ENCODE measurements around the gene OR6Y1. TPM values are rescaled to one million over a fixed set of nuclear protein-coding genes. Genes with fewer than 3 reads are reported as not detected.
A peak's percentile ranks its signal among the peaks of the same experiment; 100 is the strongest.

Gene OR6Y1
- total and polyA plus RNA-seq, 4 donors, result 0.50 TPM; not detected in 3

- peaks cover 4% of the 10 kb centered on the region for H3K9me3 ChIP-seq (ENCODE audit: control insufficient read depth, low read length)
- H3K36me3 ChIP-seq (ENCODE audit: control insufficient read depth in 1 of 2, insufficient read depth in 2 of 2, low read length in 1 of 2), result no peaks in the 10 kb centered on the region
- no peak overlapping the region for H3K4me3 ChIP-seq (ENCODE audit: low read length in 2 of 2)
- no peaks in the 10 kb centered on the region for H3K27me3 ChIP-seq (ENCODE audit: control insufficient read depth in 1 of 2, insufficient read depth in 2 of 2, low read length in 1 of 2)
- no peaks in the 10 kb centered on the region for H3K4me1 ChIP-seq (ENCODE audit: control insufficient read depth in 1 of 2, insufficient read depth in 2 of 2, low read length in 2 of 2)
- no peak overlapping the region for H3K27ac ChIP-seq (ENCODE audit: low read depth in 1 of 2, low read length in 2 of 2)
- intact Hi-C loops (cut with DNase I), result loop anchor here in 1 of 2 donors (10.0 kb wide), 1 partner anchor 555 kb away; no protein-coding TSS in a partner anchor
- DNase-seq (no peak), ATAC-seq (ENCODE audit: low FRiP score) (no peak)
- 86 to 87% methylated on average over 1 of the region's 1 CpG for WGBS, 2 donors
These were observed 34.2 kb downstream of the OR6Y1 start for GRCh38 chr1:158520021-158520420.

- intact Hi-C loops (cut with DNase I), result loop anchor here in 1 of 2 donors (10.0 kb wide), 1 partner anchor 332 kb away; the partner anchor contains the start of gene CD1D
- H3K4me1 ChIP-seq (ENCODE audit: control insufficient read depth in 1 of 2, insufficient read depth in 2 of 2, low read length in 2 of 2), result no peaks in the 10 kb centered on the region
- no peaks in the 10 kb centered on the region for H3K27me3 ChIP-seq (ENCODE audit: control insufficient read depth in 1 of 2, insufficient read depth in 2 of 2, low read length in 1 of 2)
- H3K27ac ChIP-seq (ENCODE audit: low read depth in 1 of 2, low read length in 2 of 2), result no peak overlapping the region
- peaks cover 4% of the 10 kb centered on the region for H3K9me3 ChIP-seq (ENCODE audit: control insufficient read depth, low read length)
- no peak overlapping the region for H3K4me3 ChIP-seq (ENCODE audit: low read length in 2 of 2)
- no peaks in the 10 kb centered on the region for H3K36me3 ChIP-seq (ENCODE audit: control insufficient read depth in 1 of 2, insufficient read depth in 2 of 2, low read length in 1 of 2)
- ATAC-seq (ENCODE audit: low FRiP score) (no peak), DNase-seq (no peak)
These were observed 37.2 kb downstream of the OR6Y1 start for GRCh38 chr1:158516966-158517365.

GRCh38 chr1:158509471-158510156 lies 44.6 kb downstream of the OR6Y1 start:
- peak in 1 of 2 donors; percentile 49 for DNase-seq
- Histone ChIP-seq H3K4me3 (ENCODE audit: low read length in 2 of 2) (no peak overlapping the region), H3K27ac (ENCODE audit: low read depth in 1 of 2, low read length in 2 of 2) (no peak overlapping the region), H3K27me3 (ENCODE audit: control insufficient read depth in 1 of 2, insufficient read depth in 2 of 2, low read length in 1 of 2) (no peaks in the 10 kb centered on the region), H3K9me3 (ENCODE audit: control insufficient read depth, low read length) (no peaks in the 10 kb centered on the region), H3K36me3 (ENCODE audit: control insufficient read depth in 1 of 2, insufficient read depth in 2 of 2, low read length in 1 of 2) (no peaks in the 10 kb centered on the region), H3K4me1 (ENCODE audit: control insufficient read depth in 1 of 2, insufficient read depth in 2 of 2, low read length in 2 of 2) (peaks cover 0 to 4% of the 10 kb centered on the region in 2 donors)
- intact Hi-C loops (cut with DNase I), result loop anchor here in 1 of 2 donors (10.0 kb wide), 1 partner anchor 325 kb away; the partner anchor contains the start of gene CD1D
- peak; percentile 77 for ATAC-seq (ENCODE audit: low FRiP score)
- WGBS, 2 donors, result 4% methylated on average over 4 of the region's 4 CpGs

GRCh38 chr1:158507511-158507910 lies 46.7 kb downstream of the OR6Y1 start:
- Histone ChIP-seq H3K27me3 (ENCODE audit: control insufficient read depth in 1 of 2, insufficient read depth in 2 of 2, low read length in 1 of 2) (no peaks in the 10 kb centered on the region), H3K4me3 (ENCODE audit: low read length in 2 of 2) (no peak overlapping the region), H3K27ac (ENCODE audit: low read depth in 1 of 2, low read length in 2 of 2) (no peak overlapping the region), H3K4me1 (ENCODE audit: control insufficient read depth in 1 of 2, insufficient read depth in 2 of 2, low read length in 2 of 2) (peaks cover 0 to 4% of the 10 kb centered on the region in 2 donors), H3K9me3 (ENCODE audit: control insufficient read depth, low read length) (no peaks in the 10 kb centered on the region), H3K36me3 (ENCODE audit: control insufficient read depth in 1 of 2, insufficient read depth in 2 of 2, low read length in 1 of 2) (no peaks in the 10 kb centered on the region)
- 92 to 95% methylated on average over 2 of the region's 2 CpGs for WGBS, 2 donors
- no peak for DNase-seq
- no peak for ATAC-seq (ENCODE audit: low FRiP score)
- intact Hi-C loops (cut with DNase I), result no loop called here

GRCh38 chr1:158506369-158506987 lies 47.7 kb downstream of the OR6Y1 start:
- intact Hi-C loops (cut with DNase I), result no loop called here
- Histone ChIP-seq H3K27ac (ENCODE audit: low read depth in 1 of 2, low read length in 2 of 2) (no peak overlapping the region), H3K4me1 (ENCODE audit: control insufficient read depth in 1 of 2, insufficient read depth in 2 of 2, low read length in 2 of 2) (peaks cover 0 to 4% of the 10 kb centered on the region in 2 donors), H3K36me3 (ENCODE audit: control insufficient read depth in 1 of 2, insufficient read depth in 2 of 2, low read length in 1 of 2) (no peaks in the 10 kb centered on the region), H3K9me3 (ENCODE audit: control insufficient read depth, low read length) (no peaks in the 10 kb centered on the region), H3K4me3 (ENCODE audit: low read length in 2 of 2) (no peak overlapping the region), H3K27me3 (ENCODE audit: control insufficient read depth in 1 of 2, insufficient read depth in 2 of 2, low read length in 1 of 2) (no peaks in the 10 kb centered on the region)
- DNase-seq (no peak), ATAC-seq (ENCODE audit: low FRiP score) (no peak)
- WGBS, 2 donors, result 48 to 73% methylated on average over 1 of the region's 1 CpG

GRCh38 chr1:158496374-158496773 lies 57.8 kb downstream of the OR6Y1 start:
- DNase-seq (no peak), ATAC-seq (ENCODE audit: low FRiP score) (no peak)
- H3K4me3 ChIP-seq (ENCODE audit: low read length in 2 of 2), result no peak overlapping the region
- WGBS, 2 donors, result 14 to 23% methylated on average over 2 of the region's 2 CpGs
- H3K4me1 ChIP-seq (ENCODE audit: control insufficient read depth in 1 of 2, insufficient read depth in 2 of 2, low read length in 2 of 2), result no peaks in the 10 kb centered on the region
- H3K9me3 ChIP-seq (ENCODE audit: control insufficient read depth, low read length), result no peaks in the 10 kb centered on the region
- H3K27me3 ChIP-seq (ENCODE audit: control insufficient read depth in 1 of 2, insufficient read depth in 2 of 2, low read length in 1 of 2), result no peaks in the 10 kb centered on the region
- no peaks in the 10 kb centered on the region for H3K36me3 ChIP-seq (ENCODE audit: control insufficient read depth in 1 of 2, insufficient read depth in 2 of 2, low read length in 1 of 2)
- intact Hi-C loops (cut with DNase I), result no loop called here
- H3K27ac ChIP-seq (ENCODE audit: low read depth in 1 of 2, low read length in 2 of 2), result no peak overlapping the region

- no peak for DNase-seq
- no peaks in the 10 kb centered on the region for H3K4me1 ChIP-seq (ENCODE audit: control insufficient read depth in 1 of 2, insufficient read depth in 2 of 2, low read length in 2 of 2)
- WGBS, 2 donors, result 0 to 21% methylated on average over 2 of the region's 2 CpGs
- H3K4me3 ChIP-seq (ENCODE audit: low read length in 2 of 2), result no peak overlapping the region
- H3K36me3 ChIP-seq (ENCODE audit: control insufficient read depth in 1 of 2, insufficient read depth in 2 of 2, low read length in 1 of 2), result no peaks in the 10 kb centered on the region
- no peak for ATAC-seq (ENCODE audit: low FRiP score)
- intact Hi-C loops (cut with DNase I), result no loop called here
- H3K27ac ChIP-seq (ENCODE audit: low read depth in 1 of 2, low read length in 2 of 2), result no peak overlapping the region
- H3K27me3 ChIP-seq (ENCODE audit: control insufficient read depth in 1 of 2, insufficient read depth in 2 of 2, low read length in 1 of 2), result no peaks in the 10 kb centered on the region
- H3K9me3 ChIP-seq (ENCODE audit: control insufficient read depth, low read length), result no peaks in the 10 kb centered on the region
These were observed 59.4 kb downstream of the OR6Y1 start for GRCh38 chr1:158494796-158495195.

Data from aorta (tissue), 5 donors.